ENCODE measurements around the gene ZNF382. TPM values are rescaled to one million over a fixed set of nuclear protein-coding genes. Genes with fewer than 3 reads are reported as not detected.
"Not testable (repeated sequence)": the region's sequence is repeated elsewhere in the genome, so short reads cannot be mapped to it uniquely, and the experiment has no call there.

ZNF382 gene
- total RNA-seq, 1 experiment from 2014 or later, result 0.51 TPM

DNA sequence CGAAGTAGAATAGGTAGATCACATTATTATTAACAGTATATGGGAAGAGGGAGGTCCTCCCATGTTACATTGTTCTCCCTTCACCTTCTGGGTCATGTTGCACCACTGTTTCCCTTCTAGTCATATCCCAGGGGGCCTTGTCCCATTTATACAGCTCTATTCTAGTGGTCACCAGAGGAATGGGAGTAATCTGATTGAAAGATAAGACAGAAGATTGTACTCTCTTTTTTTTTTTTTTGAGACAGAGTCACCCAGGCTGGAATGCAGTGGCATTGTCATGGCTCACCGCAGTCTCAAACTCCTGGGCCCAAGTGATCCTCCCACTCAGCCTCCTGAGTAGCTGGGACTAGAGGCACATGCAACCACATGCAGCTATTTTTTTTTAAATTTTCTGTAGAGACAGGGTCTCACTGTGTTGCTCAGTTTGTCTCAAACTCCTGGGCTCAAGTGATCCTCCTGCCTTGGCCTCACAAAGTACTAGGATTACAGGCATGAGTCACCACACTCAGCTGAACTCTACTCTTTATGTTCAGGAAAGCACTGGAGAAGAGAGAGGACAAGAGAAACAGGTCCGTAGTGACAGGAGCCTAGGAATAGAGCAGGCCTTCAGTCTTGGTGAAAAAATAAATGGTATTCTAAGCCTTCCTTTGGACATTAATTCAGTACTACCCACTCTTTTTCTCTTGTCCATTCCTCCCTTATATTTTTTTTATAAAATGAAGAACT lies 27.7 kb upstream of the ZNF382 start:
- intact Hi-C loops (cut with micrococcal nuclease), result loop anchor here (10.0 kb wide), 1 partner anchor 87 kb away; the partner anchor contains the start of gene ZNF461
- POLR2A ChIA-PET, result no interaction called here
- Mint-ChIP-seq H3K27me3 (ENCODE audit: insufficient read depth, unreplicated experiment) (no peaks in the 10 kb centered on the region), H3K4me1 (ENCODE audit: insufficient read depth, unreplicated experiment) (peaks cover 17% of the 10 kb centered on the region), H3K27ac (ENCODE audit: low read depth, unreplicated experiment) (no peak overlapping the region), H3K4me3 (ENCODE audit: unreplicated experiment) (no peak overlapping the region), H3K9me3 (ENCODE audit: unreplicated experiment) (peaks cover 10% of the 10 kb centered on the region), H3K36me3 (ENCODE audit: insufficient read depth, unreplicated experiment) (peaks cover 60% of the 10 kb centered on the region)
- CTCF ChIA-PET, result interaction anchor here (0.6 to 0.8 kb wide), 4 partner anchors 16 to 194 kb away, joined by 3 to 4 read pairs (median 4); no protein-coding TSS in a partner anchor
- DNase-seq (ENCODE audit: unreplicated experiment), result no peak
- BruUV-seq (replicated peaks), result no TSS peak
- TF ChIP-seq, protein P1, sequence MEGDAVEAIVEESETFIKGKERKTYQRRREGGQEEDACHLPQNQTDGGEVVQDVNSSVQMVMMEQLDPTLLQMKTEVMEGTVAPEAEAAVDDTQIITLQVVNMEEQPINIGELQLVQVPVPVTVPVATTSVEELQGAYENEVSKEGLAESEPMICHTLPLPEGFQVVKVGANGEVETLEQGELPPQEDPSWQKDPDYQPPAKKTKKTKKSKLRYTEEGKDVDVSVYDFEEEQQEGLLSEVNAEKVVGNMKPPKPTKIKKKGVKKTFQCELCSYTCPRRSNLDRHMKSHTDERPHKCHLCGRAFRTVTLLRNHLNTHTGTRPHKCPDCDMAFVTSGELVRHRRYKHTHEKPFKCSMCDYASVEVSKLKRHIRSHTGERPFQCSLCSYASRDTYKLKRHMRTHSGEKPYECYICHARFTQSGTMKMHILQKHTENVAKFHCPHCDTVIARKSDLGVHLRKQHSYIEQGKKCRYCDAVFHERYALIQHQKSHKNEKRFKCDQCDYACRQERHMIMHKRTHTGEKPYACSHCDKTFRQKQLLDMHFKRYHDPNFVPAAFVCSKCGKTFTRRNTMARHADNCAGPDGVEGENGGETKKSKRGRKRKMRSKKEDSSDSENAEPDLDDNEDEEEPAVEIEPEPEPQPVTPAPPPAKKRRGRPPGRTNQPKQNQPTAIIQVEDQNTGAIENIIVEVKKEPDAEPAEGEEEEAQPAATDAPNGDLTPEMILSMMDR (IDR thresholded peaks at IDR 0.05; ENCODE audit: unreplicated experiment), result no peak

GRCh38 chr19:36579255-36579654 lies 25.9 kb upstream of the ZNF382 start:
- no peak for DNase-seq (ENCODE audit: unreplicated experiment)
- Mint-ChIP-seq H3K9me3 (ENCODE audit: unreplicated experiment) (peaks cover 20% of the 10 kb centered on the region), H3K4me3 (ENCODE audit: unreplicated experiment) (no peak overlapping the region), H3K27me3 (ENCODE audit: insufficient read depth, unreplicated experiment) (no peaks in the 10 kb centered on the region), H3K27ac (ENCODE audit: low read depth, unreplicated experiment) (no peak overlapping the region), H3K4me1 (ENCODE audit: insufficient read depth, unreplicated experiment) (peaks cover 7% of the 10 kb centered on the region), H3K36me3 (ENCODE audit: insufficient read depth, unreplicated experiment) (peaks cover 51% of the 10 kb centered on the region)
- ChIA-PET POLR2A (interaction anchor here (0.6 kb wide), 1 partner anchor 14 kb away, joined by 3 read pairs; no protein-coding TSS in a partner anchor), CTCF (interaction anchor here (0.6 kb wide), 1 partner anchor 14 kb away, joined by 3 read pairs; no protein-coding TSS in a partner anchor)
- no TSS peak for BruUV-seq (replicated peaks)
- TF ChIP-seq, protein P1 (IDR thresholded peaks at IDR 0.05; ENCODE audit: unreplicated experiment), result no peak
- intact Hi-C loops (cut with micrococcal nuclease), result loop anchor here (10.0 kb wide), 1 partner anchor 86 kb away; the partner anchor contains the start of gene ZNF461

GRCh38 chr19:36602681-36603080 lies 2.4 kb upstream of the ZNF382 start:
- H3K9me3 Mint-ChIP-seq (ENCODE audit: unreplicated experiment), result peaks cover 19% of the 10 kb centered on the region
- H3K4me1 Mint-ChIP-seq (ENCODE audit: insufficient read depth, unreplicated experiment); H3K4me3 Mint-ChIP-seq (ENCODE audit: unreplicated experiment); intact Hi-C loops (cut with micrococcal nuclease); BruUV-seq (replicated peaks); H3K27ac Mint-ChIP-seq (ENCODE audit: low read depth, unreplicated experiment); CTCF ChIA-PET; H3K36me3 Mint-ChIP-seq (ENCODE audit: insufficient read depth, unreplicated experiment); DNase-seq (ENCODE audit: unreplicated experiment); H3K27me3 Mint-ChIP-seq (ENCODE audit: insufficient read depth, unreplicated experiment): not testable (repeated sequence)
- POLR2A ChIA-PET, result interaction anchor here (0.7 kb wide), 1 partner anchor 1213 kb away, joined by 3 read pairs; no protein-coding TSS in a partner anchor

DNA sequence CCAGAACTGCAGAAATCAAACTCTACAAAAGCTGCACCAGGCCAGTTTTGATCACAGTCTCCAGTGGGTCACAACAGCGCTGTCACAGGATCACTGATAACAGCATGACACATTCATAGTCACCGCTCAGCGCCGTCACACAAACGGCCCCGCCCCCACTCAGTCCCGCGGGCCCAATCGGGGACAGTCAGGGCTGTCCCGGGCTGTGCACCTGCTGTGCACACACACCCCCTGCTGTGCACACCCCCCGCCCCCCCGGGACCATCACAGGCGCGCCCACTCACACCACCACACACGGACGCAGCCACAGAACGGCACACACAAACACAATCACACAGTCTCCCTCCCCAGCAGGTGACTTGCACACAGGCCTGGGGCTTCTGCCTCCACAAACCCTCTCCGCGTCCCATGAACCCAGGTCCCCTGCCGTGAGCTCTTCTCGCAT lies 435 bp upstream of the ZNF382 start:
- Mint-ChIP-seq H3K4me1 (ENCODE audit: insufficient read depth, unreplicated experiment) (no peaks in the 10 kb centered on the region), H3K9me3 (ENCODE audit: unreplicated experiment) (peaks cover 27% of the 10 kb centered on the region), H3K36me3 (ENCODE audit: insufficient read depth, unreplicated experiment) (no peaks in the 10 kb centered on the region), H3K27me3 (ENCODE audit: insufficient read depth, unreplicated experiment) (no peaks in the 10 kb centered on the region), H3K27ac (ENCODE audit: low read depth, unreplicated experiment) (no peak overlapping the region), H3K4me3 (ENCODE audit: unreplicated experiment) (no peak overlapping the region)
- TF ChIP-seq, protein P1 (IDR thresholded peaks at IDR 0.05; ENCODE audit: unreplicated experiment), result no peak
- ChIA-PET POLR2A (interaction anchor here (0.6 kb wide), 1 partner anchor 856 kb away, joined by 3 read pairs; no protein-coding TSS in a partner anchor), CTCF (no interaction called here)
- DNase-seq (ENCODE audit: unreplicated experiment), result no peak
- no TSS peak for BruUV-seq (replicated peaks)
- intact Hi-C loops (cut with micrococcal nuclease), result no loop called here
